ENCODE measurements around the gene CRIP2.

- TF ChIP-seq CTCF (IDR thresholded peaks at IDR 0.05): no peak
- no peak for TF ChIP-seq POLR2A (IDR thresholded peaks at IDR 0.05)
Measured at GRCh38 chr14:105519946-105520698, 45.5 kb downstream of the CRIP2 start.

All from body of pancreas (tissue), 4 donors.